Endothelial cell of umbilical vein (primary cell): ENCODE data around the gene VPS9D1. TPM values are rescaled to one million over a fixed set of nuclear protein-coding genes. Genes with fewer than 3 reads are reported as not detected.

Experiments
- BruUV-seq: library from RNA; stranded (reverse); fragments of 400-500 nt; replicated peaks from 2 replicates; lab custom pipeline; 2021; lab: Mats Ljungman, UMichigan
- CTCF ChIA-PET: fragments of 300-600, 350-600 bp; sonication (Branson Sonifier 250); formaldehyde crosslinking; loops from one replicate; lab custom pipeline; 2021; ENCODE audit warnings: antibody characterized with exemption, inconsistent platforms; lab: Charles Lee
- POLR2A ChIA-PET: fragments of 300-600, 350-600 bp; sonication (Branson Sonifier 250); formaldehyde crosslinking; loops from one replicate; lab custom pipeline; 2021; ENCODE audit warnings: antibody characterized with exemption, inconsistent platforms; lab: Charles Lee
- DNase-seq: peaks from one replicate; pipeline ENCODE4 v3.0.0-alpha.2; 2011; ENCODE audit warnings: low read depth, low spot score
- FAIRE-seq: peaks from 2 replicates; lab custom pipeline; 2011; peaks lifted over from hg19 to GRCh38; lab: Jason Lieb, UNC
- H2AFZ ChIP-seq: 2 replicates; pipeline ENCODE4 v1.6.0; 2012; ENCODE audit warnings: low read depth, low read length, control low read depth, inconsistent platforms
- H3K27ac ChIP-seq: 2 replicates; pipeline ENCODE4 v1.5.1; 2011; ENCODE audit warnings: low read depth, mild to moderate bottlenecking, control low read depth, low read length, moderate library complexity; ENCODE audit not compliant: insufficient read depth
- H3K27me3 ChIP-seq, 2 experiments: 2 replicates each; pipeline versions ENCODE4 v1.6.0 to v1.6.1; 2011; ENCODE audit warnings: low read length in 2 of 2, mixed read lengths in 1 of 2; ENCODE audit not compliant: control insufficient read depth in 2 of 2, insufficient read depth in 2 of 2
- H3K36me3 ChIP-seq, 2 experiments: 2 replicates in 1 of 2; 3 replicates in 1 of 2; pipeline ENCODE4 v1.5.1; 2011; ENCODE audit warnings: low read length in 2 of 2, mild to moderate bottlenecking in 1 of 2, moderate library complexity in 1 of 2; ENCODE audit not compliant: control insufficient read depth in 2 of 2, insufficient read depth in 2 of 2; ENCODE audit errors: extremely low read depth in 1 of 2
- H3K4me1 ChIP-seq: 3 replicates; pipeline ENCODE4 v1.5.1; 2011; ENCODE audit warnings: mild to moderate bottlenecking, low read length; ENCODE audit not compliant: control insufficient read depth, insufficient read depth; ENCODE audit errors: extremely low read depth
- H3K4me2 ChIP-seq: 2 replicates; pipeline ENCODE4 v1.6.1; 2011; ENCODE audit warnings: low read length, control low read depth, mixed read lengths; ENCODE audit not compliant: insufficient read depth
- H3K4me3 ChIP-seq, 3 experiments: fragments of 200-600 bp in 1 of 3; sonication (generic), shearing (Covaris generic) in 1 of 3; replicated peaks in 1 of 3; 2 replicates each; pipeline ENCODE4 v1.5.1; 2011 to 2016; ENCODE audit warnings: control low read depth in 3 of 3, low read length in 3 of 3, mild to moderate bottlenecking in 2 of 3, inconsistent platforms in 1 of 3, low read depth in 1 of 3, moderate library complexity in 1 of 3; ENCODE audit not compliant: insufficient read depth in 1 of 3
- H3K79me2 ChIP-seq: 2 replicates; pipeline ENCODE4 v1.6.0; 2012; ENCODE audit warnings: low read length, inconsistent platforms; ENCODE audit not compliant: control insufficient read depth, insufficient read depth
- H3K9ac ChIP-seq: replicated peaks from 2 replicates; pipeline ENCODE3; 2011; ENCODE audit warnings: low read length, control low read depth; ENCODE audit not compliant: insufficient read depth; ENCODE audit errors: extremely low read depth
- H3K9me1 ChIP-seq: replicated peaks from 3 replicates; pipeline ENCODE4 v1.6.0; 2011; ENCODE audit warnings: mild to moderate bottlenecking, low read length; ENCODE audit not compliant: control insufficient read depth, insufficient read depth; ENCODE audit errors: extremely low read depth
- H3K9me3 ChIP-seq: replicated peaks from 2 replicates; pipeline ENCODE4 v1.5.1; 2012; ENCODE audit warnings: low read length, inconsistent platforms; ENCODE audit not compliant: control insufficient read depth, insufficient read depth
- H4K20me1 ChIP-seq: replicated peaks from 2 replicates; pipeline ENCODE3; 2011; ENCODE audit warnings: mild to moderate bottlenecking, low read length; ENCODE audit not compliant: control insufficient read depth, insufficient read depth; ENCODE audit errors: extremely low read depth
- FOS ChIP-seq: IDR thresholded peaks from 2 replicates; pipeline ENCODE4 v1.6.1; 2011; ENCODE audit warnings: mild to moderate bottlenecking, low read length, moderate library complexity, borderline replicate concordance; ENCODE audit not compliant: insufficient read depth
- JUN ChIP-seq: IDR thresholded peaks from 2 replicates; pipeline ENCODE4 v1.6.1; 2011; ENCODE audit warnings: borderline replicate concordance, low read depth; ENCODE audit not compliant: insufficient read length, insufficient read depth
- MAX ChIP-seq: IDR thresholded peaks from 2 replicates; pipeline ENCODE4 v1.6.1; 2011; ENCODE audit not compliant: insufficient read depth, insufficient read length
- POLR2A ChIP-seq: IDR thresholded peaks from 2 replicates; pipeline ENCODE4 v1.6.1; 2012; ENCODE audit warnings: low read depth, mild to moderate bottlenecking, control low read depth, low read length
- POLR2AphosphoS5 ChIP-seq: IDR thresholded peaks from 2 replicates; pipeline ENCODE4 v1.6.1; 2012; ENCODE audit warnings: low read depth, mild to moderate bottlenecking, control low read depth, low read length, moderate library complexity; ENCODE audit not compliant: insufficient read depth
- dilution Hi-C: fragments of 300-500 bp; cut with MboI; formaldehyde crosslinking; loops from one replicate; pipeline ENCODE4 v1.15.0; 2019; ENCODE audit warnings: low sequenced_read_pairs; ENCODE audit not compliant: extremely low pct_ligation_motif_present
- intact Hi-C: fragments of 100-400 bp; cut with micrococcal nuclease; formaldehyde crosslinking; loops from one replicate; pipeline ENCODE4 v1.10.0; 2022
- polyA plus RNA-seq, 4 experiments: library from polyadenylated mRNA; depleted of rRNA in 3 of 4; stranded (reverse) in 3 of 4; unstranded in 1 of 4; fragments of >200 nt; gene quantifications; 2 replicates each; pipeline versions ENCODE4 v1.2.1 to v1.2.3, GENCODE V29; 2011 to 2012; ENCODE audit warnings: missing spikeins in 1 of 4
- total RNA-seq: library from RNA; stranded (reverse); gene quantifications from 2 replicates; pipeline ENCODE4 v1.2.3, GENCODE V29; 2021

Gene VPS9D1
- total and polyA plus RNA-seq, 2 donors (not counting 3 experiments of a cell fraction or from before 2014, with no cell fraction given): 15.5 to 17.3 TPM

- TF ChIP-seq JUN (no peak), POLR2A (no peak), FOS (no peak), POLR2AphosphoS5 (no peak), MAX (no peak)
- Histone ChIP-seq H3K4me2 (no peak overlapping the region), H3K9me1 (no peaks in the 10 kb centered on the region), H3K27me3 (no peaks in the 10 kb centered on the region), H3K79me2 (no peaks in the 10 kb centered on the region), H3K4me3 (no peak overlapping the region), H3K4me1 (peaks cover 9% of the 10 kb centered on the region), H2AFZ (no peak overlapping the region), H4K20me1 (no peaks in the 10 kb centered on the region), H3K27ac (no peak overlapping the region), H3K9ac (no peak overlapping the region), H3K9me3 (no peaks in the 10 kb centered on the region), H3K36me3 (no peaks in the 10 kb centered on the region)
- DNase-seq: no peak
- dilution Hi-C loops (no loop called here), intact Hi-C loops (loop anchor here (5.0 kb wide), 1 partner anchor 218 kb away; the partner anchor contains the start of gene TUBB3)
- POLR2A ChIA-PET: no interaction called here
- no peak for FAIRE-seq
- CTCF ChIA-PET: interaction anchor here (1.0 to 6.4 kb wide), 3 partner anchors 89 to 206 kb away, joined by 3 to 119 read pairs (median 90); no protein-coding TSS in a partner anchor
- BruUV-seq: no TSS peak
Observed at GRCh38 chr16:89704281-89704680, 16.4 kb downstream of the VPS9D1 start.
